HepG2 (cell line): ENCODE measurements around the gene MAPRE3. TPM values are rescaled to one million over a fixed set of nuclear protein-coding genes. Genes with fewer than 3 reads are reported as not detected.

Experiments
- ATAC-seq: fragments of 200-7000 bp; cut with Tn5 transposase; 3 replicates; pipeline ENCODE4 v1.9.1; 2020; ENCODE audit warnings: mild to moderate bottlenecking, moderate library complexity
- BruUV-seq: library from RNA; stranded (reverse); fragments of 400-500 nt; replicated peaks from 2 replicates; lab custom pipeline; 2021; lab: Mats Ljungman, UMichigan
- CTCF ChIA-PET: fragments of 300-600 bp; formaldehyde crosslinking; extraction: SDS; loops from one replicate; lab custom pipeline; 2021; ENCODE audit warnings: low total read pairs, inconsistent platforms, low intra/inter-chr PET ratio; lab: Yijun Ruan, JAX
- POLR2A ChIA-PET: fragments of 350-600 bp; sonication (Branson Sonifier 250); formaldehyde crosslinking; loops from one replicate; lab custom pipeline; 2020; ENCODE audit warnings: antibody characterized with exemption, inconsistent platforms; lab: Yijun Ruan, JAX
- DNase-seq: peaks from one replicate; pipeline ENCODE4 v3.0.0-alpha.2; 2015; ENCODE audit warnings: low spot score
- FAIRE-seq: peaks from 3 replicates; lab custom pipeline; 2011; peaks lifted over from hg19 to GRCh38; lab: Jason Lieb, UNC
- H2AFZ ChIP-seq: one replicate; pipeline ENCODE4 v1.6.1; 2011; ENCODE audit warnings: low read length, inconsistent platforms
- H3K27ac ChIP-seq: fragments of 300-600 bp; 3 replicates; pipeline ENCODE4 v1.8.0; 2011; ENCODE audit warnings: mixed run types, mild to moderate bottlenecking, mixed read lengths, low read length, inconsistent platforms; ENCODE audit not compliant: insufficient read depth; ENCODE audit errors: extremely low read length
- H3K27me3 ChIP-seq, 2 experiments: fragments of 200-600 bp in 1 of 2; 2 replicates in 1 of 2; 3 replicates in 1 of 2; pipeline versions ENCODE4 v1.6.0 to v1.8.0; 2011; ENCODE audit warnings: low read length in 2 of 2, mild to moderate bottlenecking in 2 of 2, moderate library complexity in 2 of 2, inconsistent platforms in 1 of 2; ENCODE audit not compliant: insufficient read depth in 2 of 2, control insufficient read depth in 1 of 2
- H3K36me3 ChIP-seq, 2 experiments: fragments of 200-600 bp in 1 of 2; replicated peaks in 1 of 2; 2 replicates in 1 of 2; 3 replicates in 1 of 2; pipeline versions ENCODE4 v1.5.1 to v1.8.0; 2011; ENCODE audit warnings: low read length in 2 of 2, inconsistent platforms in 1 of 2; ENCODE audit not compliant: insufficient read depth in 2 of 2, control insufficient read depth in 1 of 2
- H3K4me1 ChIP-seq: 2 replicates; pipeline ENCODE4 v1.5.1; 2012; ENCODE audit warnings: low read length, inconsistent platforms; ENCODE audit not compliant: insufficient read depth
- H3K4me2 ChIP-seq: 2 replicates; pipeline ENCODE4 v1.6.0; 2011; ENCODE audit warnings: low read depth, low read length, inconsistent platforms
- H3K4me3 ChIP-seq, 3 experiments: fragments of 200-600 bp in 1 of 3; sonication (generic), shearing (Covaris generic) in 1 of 3; replicated peaks in 1 of 3; 2 replicates each; pipeline ENCODE4 v1.5.1; 2011 to 2016; ENCODE audit warnings: low read length in 3 of 3, inconsistent platforms in 2 of 3, low read depth in 2 of 3, mild to moderate bottlenecking in 2 of 3, control low read depth in 1 of 3, mixed read lengths in 1 of 3; ENCODE audit not compliant: insufficient read depth in 1 of 3
- H3K79me2 ChIP-seq: one replicate; pipeline ENCODE4 v1.6.1; 2011; ENCODE audit warnings: low read length, inconsistent platforms; ENCODE audit not compliant: insufficient read depth
- H3K9ac ChIP-seq: 2 replicates; pipeline ENCODE4 v1.6.0; 2011; ENCODE audit warnings: mild to moderate bottlenecking, low read depth, low read length, inconsistent platforms; ENCODE audit not compliant: insufficient read depth
- H3K9me3 ChIP-seq: 2 replicates; pipeline ENCODE4 v1.5.1; 2012; ENCODE audit warnings: mild to moderate bottlenecking, low read length
- H4K20me1 ChIP-seq: 2 replicates; pipeline ENCODE4 v1.6.0; 2011; ENCODE audit warnings: inconsistent platforms, mild to moderate bottlenecking, low read length, moderate library complexity; ENCODE audit not compliant: insufficient read depth
- KMT2A ChIP-seq: sonication (generic); formaldehyde crosslinking; IDR thresholded peaks from 2 replicates; pipeline ENCODE4 v1.4.0; 2020; ENCODE audit warnings: missing genetic modification reagents
- TBP ChIP-seq: sonication (generic); formaldehyde crosslinking; IDR thresholded peaks from 2 replicates; pipeline ENCODE4 v1.5.0; 2020; ENCODE audit warnings: missing genetic modification reagents
- THAP9 ChIP-seq: sonication (generic); formaldehyde crosslinking; IDR thresholded peaks from 2 replicates; pipeline ENCODE4; 2020; ENCODE audit warnings: missing genetic modification reagents, mild to moderate bottlenecking, borderline replicate concordance
- ZNF878 ChIP-seq: sonication (generic); formaldehyde crosslinking; IDR thresholded peaks from 2 replicates; pipeline ENCODE4 v1.8.1; 2023; ENCODE audit warnings: mild to moderate bottlenecking, missing genetic modification reagents, moderate library complexity
- WGBS: methylation state at CpG from one replicate; pipeline ENCODE4 v1.1.6; 2017; ENCODE audit warnings: low lambda C conversion rate; 5-methylcytosine and 5-hydroxymethylcytosine counted together
- in situ Hi-C: cut with HindIII; loops from 2 replicates; pipeline ENCODE4 v1.10.0; 2017; ENCODE audit warnings: low pct_unique_long_range_greater_than_20kb; ENCODE audit not compliant: extremely low pct_ligation_motif_present
- intact Hi-C: fragments of 100-400 bp; cut with micrococcal nuclease; formaldehyde crosslinking; loops from one replicate; pipeline ENCODE4 v1.10.0; 2022; ENCODE audit not compliant: unreplicated experiment
- polyA plus RNA-seq, 8 experiments: library from polyadenylated mRNA; depleted of rRNA in 3 of 8; stranded (reverse) in 7 of 8; unstranded in 1 of 8; fragments of >200 nt; fragmentation: Illumina TruSeq in 4 of 8; extraction: Trizol in 4 of 8; gene quantifications; 2 replicates each; pipeline versions ENCODE4 v1.2.1 to v1.2.3, GENCODE V29; 2011 to 2016; ENCODE audit warnings: low read depth in 4 of 8, missing spikeins in 1 of 8, mixed read lengths in 1 of 8; ENCODE audit not compliant: insufficient read depth in 1 of 8
- total RNA-seq, 5 experiments: library from RNA; depleted of rRNA; stranded (reverse); fragments of >200 nt; fragmentation: Illumina TruSeq; extraction: Trizol; gene quantifications; 2 replicates each; pipeline ENCODE4 v1.2.3, GENCODE V29; 2016; ENCODE audit warnings: low read depth in 1 of 5

MAPRE3 gene
- total and polyA plus RNA-seq, 2 of the 13 experiments (the other 11 are each of a cell fraction or from before 2014, with no cell fraction given), result 0.31 to 0.91 TPM

DNA sequence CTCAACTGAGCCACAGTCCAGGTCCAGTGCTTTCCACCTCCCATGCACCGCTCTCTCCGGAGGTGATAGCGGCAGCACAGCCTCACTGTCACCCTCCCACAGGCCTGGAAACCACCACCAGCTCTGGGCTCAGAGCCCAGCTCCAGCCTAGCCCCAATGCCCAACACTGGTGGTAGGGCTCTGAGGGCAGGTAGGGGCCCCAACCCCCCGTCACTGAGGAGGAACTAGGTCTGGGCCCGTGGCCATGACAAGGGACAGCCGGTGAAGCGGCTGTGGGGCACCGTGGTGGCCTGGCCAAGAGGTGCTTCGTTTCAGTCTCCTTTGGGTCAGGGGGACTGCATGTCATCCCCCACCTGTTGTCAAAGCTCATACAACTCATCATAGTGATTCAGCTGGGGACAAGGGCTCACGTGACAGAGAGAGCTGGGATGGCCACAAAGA is 56.8 kb downstream of the MAPRE3 start:
- in situ Hi-C loops, result no loop called here
- 94% methylated on average over 10 of the region's 10 CpGs for WGBS
- BruUV-seq, result no TSS peak

More for the DNA sequence above, 56.8 kb downstream of the MAPRE3 start:
- DNase-seq, result no peak
- peaks cover 12% of the 10 kb centered on the region for H3K79me2 ChIP-seq
- ChIA-PET POLR2A (no interaction called here), CTCF (no interaction called here)
- peaks cover 35% of the 10 kb centered on the region for H3K4me1 ChIP-seq
- H3K36me3 ChIP-seq, result peaks cover 3 to 20% of the 10 kb centered on the region in 2 experiments; a peak in 4 of 5 replicates
- H3K4me2 ChIP-seq, result no peak overlapping the region
- H2AFZ ChIP-seq, result no peak overlapping the region
- no peaks in the 10 kb centered on the region for H3K27me3 ChIP-seq
- no peak overlapping the region for H3K27ac ChIP-seq
- no peak overlapping the region for H3K9ac ChIP-seq
- no peaks in the 10 kb centered on the region for H4K20me1 ChIP-seq
- no peak for ATAC-seq
- no peak overlapping the region for H3K4me3 ChIP-seq
- no peaks in the 10 kb centered on the region for H3K9me3 ChIP-seq
- TF ChIP-seq KMT2A (CRISPR knock-in tag) (no peak), ZNF878 (CRISPR knock-in tag) (no peak), TBP (no peak), THAP9 (no peak)
- intact Hi-C loops, result no loop called here
- FAIRE-seq, result no peak
